Stimulated activated CD8-positive, alpha-beta memory T cell treated with anti-CD3 and anti-CD28 coated beads, Interleukin-7, amount 100 ng/mL, for 24 hours (primary cell): Measurements from ENCODE around the gene FGFRL1.
"Not testable (repeated sequence)": the region's sequence is repeated elsewhere in the genome, so short reads cannot be mapped to it uniquely, and the experiment has no call there.

Source experiments
- DNase-seq: peaks from one replicate; pipeline ENCODE4 v3.0.0-alpha.2; 2020; ENCODE audit warnings: low read depth

Gene FGFRL1

GRCh38 chr4:973431-974397 is 37.7 kb upstream of the FGFRL1 start, which contains the start of gene DGKQ:
Gene DGKQ (minus strand): TSS chr4:973569. CDS start chr4:973482, 87 bp downstream.
- peak; percentile 70 for DNase-seq

- DNase-seq: no peak
These were observed 36.8 kb upstream of the FGFRL1 start for GRCh38 chr4:974668-975067.

GRCh38 chr4:976016-976415 is 35.4 kb upstream of the FGFRL1 start:
- DNase-seq: not testable (repeated sequence)

- no peak for DNase-seq
These were observed 32.3 kb upstream of the FGFRL1 start for GRCh38 chr4:978957-979701.

GRCh38 chr4:982291-982690 is 29.1 kb upstream of the FGFRL1 start:
- no peak for DNase-seq

- no peak for DNase-seq
These were observed 28.6 kb upstream of the FGFRL1 start for GRCh38 chr4:982814-983213.

- no peak for DNase-seq
These were observed 26.9 kb upstream of the FGFRL1 start for GRCh38 chr4:984336-985054.

GRCh38 chr4:985123-985830 is 26.1 kb upstream of the FGFRL1 start:
- DNase-seq: peak; percentile 54

GRCh38 chr4:986428-986878 is 25.0 kb upstream of the FGFRL1 start:
- no peak for DNase-seq

- peak; percentile 76 for DNase-seq
These were observed 24.4 kb upstream of the FGFRL1 start, which contains the start of gene IDUA for GRCh38 chr4:986879-987623. Gene IDUA (plus strand): TSS chr4:987044. CDS start chr4:987085, 41 bp downstream.

- no peak for DNase-seq
These were observed 23.6 kb upstream of the FGFRL1 start for GRCh38 chr4:987624-988513.

- no peak for DNase-seq
These were observed 22.4 kb upstream of the FGFRL1 start for GRCh38 chr4:988726-989721.

- no peak for DNase-seq
These were observed 21.5 kb upstream of the FGFRL1 start for GRCh38 chr4:989722-990471.

- DNase-seq: no peak
These were observed 20.6 kb upstream of the FGFRL1 start for GRCh38 chr4:990746-991367.

GRCh38 chr4:991451-992296 is 19.8 kb upstream of the FGFRL1 start:
- DNase-seq: no peak
